Inferior parietal cortex (tissue), 1 donor: ENCODE measurements around the gene DHRS7C.

ENCODE experiments used
- DNase-seq: peaks from one replicate; pipeline ENCODE4 v3.0.0-alpha.2; 2016; ENCODE audit errors: extremely low spot score

Gene DHRS7C

DNA sequence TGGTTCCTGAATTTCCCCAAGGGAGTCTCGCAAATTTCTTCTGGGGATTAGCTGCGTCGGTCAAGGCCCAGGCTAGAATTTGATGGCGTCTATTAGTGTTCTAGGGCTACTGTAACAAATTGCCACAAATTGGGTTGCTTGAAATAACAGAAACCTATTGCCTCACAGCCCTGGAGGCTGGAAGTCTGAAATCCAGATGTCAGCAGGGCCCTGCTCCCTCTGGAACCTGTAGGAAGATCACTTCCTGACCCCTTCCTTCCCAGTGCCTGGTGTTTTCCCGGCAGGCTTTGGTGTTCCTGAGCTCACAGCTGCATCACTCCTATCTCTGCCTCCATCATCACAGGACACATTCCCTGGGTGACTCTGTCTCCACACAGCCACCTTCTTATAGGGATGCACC, 24.4 kb downstream of the DHRS7C start:
- no peak for DNase-seq

DNA sequence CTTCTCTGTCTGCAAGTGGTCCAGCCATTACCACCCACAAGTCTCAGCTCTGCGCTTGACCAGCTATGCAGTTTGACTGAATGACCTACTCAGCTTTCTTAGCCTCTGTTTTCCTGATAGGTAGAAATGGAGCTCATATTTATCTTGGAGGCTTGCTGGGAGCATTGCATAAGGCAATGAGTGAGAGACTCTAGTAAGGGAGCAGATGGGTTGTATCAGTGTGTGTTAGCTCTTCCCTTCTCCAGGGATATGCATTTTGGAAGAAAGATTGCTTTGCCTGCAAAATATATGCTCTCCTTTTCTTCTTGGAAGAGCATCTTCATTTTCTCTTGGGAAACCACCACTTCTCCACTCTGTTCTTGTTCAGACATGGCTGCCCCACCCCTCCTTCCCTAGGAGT, 26.1 kb downstream of the DHRS7C start:
- no peak for DNase-seq

DNA sequence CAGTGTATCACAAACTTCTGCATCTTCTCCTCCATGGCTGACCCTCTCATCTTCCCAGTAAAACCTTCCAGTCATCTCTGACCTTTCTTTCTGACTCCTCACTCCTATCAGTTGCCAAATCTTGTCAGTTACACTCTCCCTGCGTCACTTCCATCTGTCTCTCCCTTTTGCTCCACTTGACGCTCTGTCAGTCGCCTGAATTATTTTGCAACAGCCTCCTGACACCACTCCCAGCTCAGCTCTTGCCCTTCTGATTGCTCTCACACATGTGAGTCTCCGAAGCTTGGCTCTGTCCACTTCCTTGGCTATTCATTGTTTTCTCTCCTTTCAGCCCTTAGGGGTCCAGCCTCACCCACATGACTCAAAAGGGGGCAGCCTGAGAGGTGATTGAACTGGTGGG, 27.7 kb downstream of the DHRS7C start:
- DNase-seq: no peak

DNA sequence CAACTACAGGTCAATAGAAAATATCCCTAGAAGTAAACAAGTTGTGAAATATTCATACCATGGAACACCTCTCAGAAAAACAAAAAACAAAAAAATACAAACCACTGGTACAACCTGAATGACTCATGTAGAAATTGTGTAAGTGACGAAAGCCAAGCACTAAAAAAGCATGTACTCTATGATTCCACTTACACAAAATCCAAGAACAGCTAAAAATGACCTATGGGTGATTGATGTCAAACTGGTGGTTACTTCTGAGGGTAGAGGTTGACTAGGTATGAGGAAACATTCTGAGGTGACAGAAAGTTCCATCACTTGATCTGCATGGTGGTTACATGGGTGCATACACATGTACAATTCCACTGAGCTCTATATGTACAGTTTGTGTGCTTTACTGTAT, 31.1 kb downstream of the DHRS7C start:
- DNase-seq: no peak

DNA sequence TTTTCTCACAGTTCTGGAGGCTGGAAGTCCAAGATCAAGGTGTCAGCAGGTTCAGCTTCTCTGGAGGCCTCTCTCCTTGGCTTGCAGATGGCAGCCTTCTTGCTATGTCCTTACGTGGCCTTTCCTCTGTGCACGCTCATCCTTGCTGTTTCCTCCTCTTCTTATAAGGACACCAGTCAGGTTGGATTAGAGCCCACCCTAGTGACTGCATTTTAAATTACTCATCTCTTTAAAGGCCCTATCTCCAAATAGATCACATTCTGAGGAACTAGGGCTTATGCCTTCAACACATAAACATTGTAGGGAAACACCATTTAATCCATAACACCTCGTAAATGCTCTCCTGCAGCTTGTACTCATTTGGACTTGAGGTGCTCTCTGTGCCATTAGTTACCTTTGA, 36.3 kb downstream of the DHRS7C start:
- no peak for DNase-seq

DNA sequence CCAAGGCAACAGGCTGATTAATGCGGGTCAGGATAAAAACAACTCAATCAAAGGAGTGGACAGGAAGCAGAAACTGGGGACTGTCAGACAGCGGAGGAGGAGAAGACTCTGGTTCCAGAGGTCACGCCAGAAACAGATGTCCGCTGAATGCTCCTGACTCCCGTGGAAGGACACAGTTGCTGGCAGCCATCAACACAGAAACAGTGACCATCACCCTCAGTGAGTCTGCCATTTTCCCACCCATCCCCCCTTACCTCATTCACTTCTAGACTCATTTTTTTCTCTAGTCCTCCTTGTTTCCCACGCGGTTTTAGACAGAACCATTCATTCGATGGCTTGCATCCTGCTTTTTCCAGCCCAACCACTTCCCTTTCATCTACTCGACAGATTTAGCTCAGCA, 40.9 kb downstream of the DHRS7C start:
- no peak for DNase-seq

DNA sequence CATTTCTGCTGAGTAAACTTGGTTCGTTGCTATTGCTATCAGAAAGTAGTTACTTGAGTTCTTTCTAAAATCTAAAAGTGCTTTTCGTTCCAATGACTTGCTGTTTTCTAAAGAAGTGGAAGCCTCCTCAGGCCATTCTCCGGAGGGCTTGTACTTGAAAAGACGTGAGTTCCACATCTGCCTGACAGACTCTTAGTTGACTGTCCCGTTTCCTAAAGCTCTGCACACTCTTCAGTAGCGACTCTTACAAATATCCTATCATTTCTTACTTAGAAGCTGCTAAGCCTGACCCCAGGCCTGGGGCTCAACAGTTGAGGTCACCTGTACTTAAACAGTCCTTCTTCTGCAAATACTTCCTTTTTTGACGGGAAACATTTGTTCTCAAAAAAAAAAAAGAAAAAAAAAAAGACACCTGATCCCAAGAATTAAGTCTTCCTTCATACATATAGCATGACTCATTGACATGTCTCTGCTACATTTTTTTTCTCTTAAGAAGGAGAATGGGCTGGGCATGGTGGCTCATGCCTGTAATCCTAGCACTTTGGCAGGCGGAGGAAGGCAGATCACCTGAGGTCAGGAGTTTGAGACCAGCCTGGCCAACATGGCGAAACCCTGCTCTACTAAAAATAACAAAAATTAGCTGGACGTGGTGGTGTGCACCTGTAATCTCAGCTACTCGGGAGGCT, 61.5 kb downstream of the DHRS7C start:
- DNase-seq: no peak

DNA sequence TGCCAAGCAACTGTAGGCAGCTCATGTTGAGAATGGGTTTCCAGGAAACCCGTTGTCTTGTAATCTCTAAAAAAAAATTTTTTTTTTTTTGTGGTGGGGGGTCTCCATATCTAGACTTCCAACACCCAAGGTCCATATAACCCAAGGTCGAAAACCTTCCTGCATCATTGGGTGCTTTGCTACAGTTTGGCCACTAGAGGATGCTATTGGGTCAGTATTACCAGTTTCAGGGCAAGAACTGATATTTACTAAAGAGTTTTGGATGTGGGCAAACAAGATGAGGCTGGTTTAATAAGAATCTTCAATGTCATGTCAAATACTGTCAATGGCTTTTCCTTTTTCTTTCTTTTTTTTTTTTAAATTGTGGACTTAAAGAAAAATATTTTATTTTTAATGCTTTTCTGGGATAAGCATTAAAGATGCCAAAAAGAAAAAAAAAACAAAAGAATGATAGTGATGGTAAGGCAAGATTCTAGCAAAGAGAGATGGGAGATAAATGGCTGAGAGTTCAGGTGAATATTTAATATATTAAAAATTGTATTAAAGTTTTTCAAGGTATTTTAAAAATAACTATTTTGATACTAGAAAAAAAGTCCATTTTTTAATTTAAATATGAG, 62.2 kb downstream of the DHRS7C start:
- peak; percentile 78 for DNase-seq

DNA sequence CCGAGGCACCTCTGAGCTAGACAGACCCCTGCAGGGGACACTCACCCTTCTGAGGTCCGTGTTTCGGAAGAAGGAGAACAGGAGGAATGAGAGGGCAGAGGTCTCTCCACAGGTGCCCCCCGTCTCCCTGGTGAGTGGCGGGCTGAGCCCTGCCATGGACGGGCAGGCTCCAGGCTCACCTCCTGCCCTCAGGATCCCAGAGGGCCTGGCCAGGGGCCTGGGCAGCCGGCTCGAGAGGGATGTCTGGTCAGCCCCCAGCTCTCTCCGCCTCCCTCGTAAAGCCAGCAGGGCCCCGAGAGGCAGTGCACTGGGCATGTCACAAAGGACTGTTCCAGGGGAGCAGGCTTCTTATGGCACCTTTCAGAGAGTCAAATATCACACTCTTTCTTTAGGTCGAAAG, 62.8 kb downstream of the DHRS7C start:
- DNase-seq: no peak

DNA sequence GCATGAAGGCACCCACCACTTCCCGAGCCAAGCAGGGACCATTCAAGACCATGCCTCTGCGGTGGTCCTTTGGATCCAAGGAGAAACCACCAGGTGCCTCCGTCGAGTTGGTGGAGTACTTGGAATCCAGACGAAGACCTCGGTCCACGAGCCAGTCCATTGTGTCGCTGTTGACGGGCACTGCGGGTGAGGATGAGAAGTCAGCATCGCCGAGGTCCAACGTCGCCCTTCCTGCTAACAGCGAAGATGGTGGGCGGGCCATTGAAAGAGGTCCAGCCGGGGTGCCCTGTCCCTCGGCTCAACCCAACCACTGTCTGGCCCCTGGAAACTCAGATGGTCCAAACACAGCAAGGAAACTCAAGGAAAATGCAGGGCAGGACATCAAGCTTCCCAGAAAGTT, 63.4 kb downstream of the DHRS7C start:
- DNase-seq: no peak

DNA sequence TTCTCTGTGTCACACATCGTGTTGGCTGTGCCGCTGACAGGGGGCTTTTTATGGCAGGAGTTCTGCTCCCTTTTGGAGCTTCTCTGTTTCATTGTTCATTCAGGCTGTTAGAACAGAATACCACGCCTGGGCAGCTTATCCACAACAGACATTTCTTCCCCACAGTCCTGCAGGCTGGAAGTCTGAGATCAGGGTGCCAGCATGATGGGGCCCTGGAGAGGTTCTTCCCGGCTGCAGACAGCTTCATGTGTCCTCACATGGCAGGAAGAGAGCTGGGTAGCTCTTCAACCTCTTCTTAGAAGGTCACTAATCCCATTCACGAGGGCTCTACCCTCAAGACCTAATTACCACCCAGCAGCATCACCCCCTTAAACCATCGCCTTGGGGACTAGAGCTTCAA, 65.1 kb downstream of the DHRS7C start:
- no peak for DNase-seq

DNA sequence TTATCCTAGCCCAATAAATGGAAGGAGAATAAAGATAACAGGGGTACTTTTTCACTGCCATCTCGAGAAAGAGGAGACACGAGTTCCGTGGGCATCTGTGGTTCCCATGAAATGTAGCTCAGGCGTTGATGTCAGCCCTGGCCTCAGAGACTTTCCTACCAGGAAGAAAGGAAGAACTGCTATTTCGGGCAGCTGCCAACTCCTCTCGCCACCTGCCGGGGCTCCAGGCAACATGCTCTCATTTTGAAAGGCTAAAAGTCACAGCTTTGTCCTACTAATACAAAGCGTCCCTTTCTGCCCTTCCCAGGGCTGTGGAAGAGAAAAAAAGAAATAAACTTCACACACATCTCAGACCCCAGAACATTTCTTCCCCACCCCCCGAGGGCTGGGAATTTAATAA, 65.8 kb downstream of the DHRS7C start:
- DNase-seq: no peak
